PC-3 (cell line): ENCODE measurements around the gene CDC27. TPM values are rescaled to one million over a fixed set of nuclear protein-coding genes. Genes with fewer than 3 reads are reported as not detected.
A peak's percentile ranks its signal among the peaks of the same experiment; 100 is the strongest.
"Not testable (repeated sequence)": the region's sequence is repeated elsewhere in the genome, so short reads cannot be mapped to it uniquely, and the experiment has no call there.

Experiments
- ATAC-seq: fragments of 200-7000 bp; cut with Tn5 transposase; 2 replicates; pipeline ENCODE4 v1.9.1; 2020; ENCODE audit warnings: mild to moderate bottlenecking, moderate library complexity
- BruUV-seq: library from RNA; stranded (reverse); fragments of 400-500 nt; replicated peaks from 2 replicates; lab custom pipeline; 2021; lab: Mats Ljungman, UMichigan
- CTCF ChIA-PET: fragments of 300-600 bp; sonication (Branson Sonifier 250); formaldehyde crosslinking; loops from one replicate; lab custom pipeline; 2022; ENCODE audit warnings: antibody characterized with exemption; lab: Charles Lee
- POLR2A ChIA-PET: fragments of 300-600 bp; sonication (Branson Sonifier 250); formaldehyde crosslinking; loops from one replicate; lab custom pipeline; 2022; ENCODE audit warnings: antibody characterized with exemption; ENCODE audit not compliant: unreplicated experiment; lab: Charles Lee
- DNase-seq: peaks from one replicate; pipeline ENCODE4 v3.0.0-alpha.2; 2015
- H2AFZ ChIP-seq: fragments of 300-600 bp; sonication (generic); 2 replicates; pipeline ENCODE4 v1.6.0; 2016; ENCODE audit warnings: antibody characterized with exemption, low read length
- H3F3A ChIP-seq: fragments of 300-600 bp; sonication (generic); one replicate; pipeline ENCODE4 v1.6.0; 2017; ENCODE audit warnings: antibody characterized with exemption, low read length, control low read depth, mild to moderate bottlenecking; ENCODE audit not compliant: unreplicated experiment
- H3K27ac ChIP-seq: fragments of 300-600 bp; sonication (generic); 2 replicates; pipeline ENCODE4 v1.5.1; 2016; ENCODE audit warnings: mild to moderate bottlenecking, low read length
- H3K27me3 ChIP-seq: fragments of 300-600 bp; sonication (generic); 2 replicates; pipeline ENCODE4 v1.6.1; 2016; ENCODE audit warnings: low read length, mixed read lengths
- H3K36me3 ChIP-seq: fragments of 300-600 bp; sonication (generic); 2 replicates; pipeline ENCODE4 v1.6.1; 2016; ENCODE audit warnings: low read depth, mixed run types, low read length, mixed read lengths
- H3K4me1 ChIP-seq: fragments of 300-600 bp; sonication (generic); 2 replicates; pipeline ENCODE4 v1.5.1; 2016; ENCODE audit warnings: low read length; ENCODE audit not compliant: insufficient read depth
- H3K4me2 ChIP-seq: fragments of 300-600 bp; sonication (generic); 2 replicates; pipeline ENCODE4 v1.6.0; 2016; ENCODE audit warnings: low read length
- H3K4me3 ChIP-seq: fragments of 300-600 bp; sonication (generic); 2 replicates; pipeline ENCODE4 v1.5.1; 2016; ENCODE audit warnings: mild to moderate bottlenecking, low read length, mixed read lengths
- H3K79me2 ChIP-seq: fragments of 300-600 bp; sonication (generic); 2 replicates; pipeline ENCODE4 v1.6.1; 2017; ENCODE audit warnings: low read length, mixed read lengths
- H3K9ac ChIP-seq: fragments of 300-600 bp; sonication (generic); 2 replicates; pipeline ENCODE4 v1.6.0; 2016; ENCODE audit warnings: mild to moderate bottlenecking, low read length
- H3K9me2 ChIP-seq: fragments of 300-600 bp; sonication (generic); replicated peaks from 2 replicates; pipeline ENCODE4 v1.6.1; 2016; ENCODE audit warnings: mixed run types, low read length, mixed read lengths
- H3K9me3 ChIP-seq: fragments of 300-600 bp; sonication (generic); 2 replicates; pipeline ENCODE4 v1.6.1; 2016; ENCODE audit warnings: low read length, mixed read lengths
- H4K20me1 ChIP-seq: fragments of 300-600 bp; sonication (generic); 2 replicates; pipeline ENCODE4 v1.6.1; 2016; ENCODE audit warnings: low read length, mixed read lengths
- CTCF ChIP-seq: fragments of 300-600 bp; sonication (generic); conservative IDR thresholded peaks from 2 replicates; pipeline ENCODE4 v1.5.1; 2017; ENCODE audit warnings: antibody characterized with exemption, low read depth, mild to moderate bottlenecking, low read length
- EZH2 ChIP-seq: fragments of 300-600 bp; sonication (generic); IDR thresholded peaks from one replicate; pipeline ENCODE4 v1.6.1; 2017; ENCODE audit warnings: antibody characterized with exemption, mild to moderate bottlenecking, low read length; ENCODE audit not compliant: unreplicated experiment
- EZH2phosphoT487 ChIP-seq: fragments of 300-600 bp; sonication (generic); IDR thresholded peaks from 2 replicates; pipeline ENCODE4 v1.6.1; 2018; ENCODE audit warnings: mild to moderate bottlenecking, antibody characterized with exemption, low read length, borderline replicate concordance
- intact Hi-C: fragments of 100-400 bp; cut with micrococcal nuclease; formaldehyde crosslinking; loops from 2 replicates; pipeline ENCODE4 v1.9.0; 2023
- total RNA-seq: library from RNA; depleted of rRNA; stranded (reverse); fragments of >200 nt; gene quantifications from 2 replicates; pipeline ENCODE4 v1.2.3, GENCODE V29; 2014

The CDC27 gene
- total RNA-seq, 1 experiment from 2014 or later: 167 TPM

- ATAC-seq: peak; percentile 7
- no peaks in the 10 kb centered on the region for H4K20me1 ChIP-seq
- CTCF ChIA-PET: no interaction called here
- H3K9me2 ChIP-seq: no peaks in the 10 kb centered on the region
- peak overlapping the region; percentile 55 for H3K4me2 ChIP-seq
- intact Hi-C loops: loop anchor here (2.0 to 10.0 kb wide), 2 partner anchors 36 to 400 kb away; partner anchors contain the start of gene CDC27
- no peaks in the 10 kb centered on the region for H3K36me3 ChIP-seq
- peaks cover 23% of the 10 kb centered on the region for H3K4me1 ChIP-seq
- no peaks in the 10 kb centered on the region for H3K27me3 ChIP-seq
- POLR2A ChIA-PET: no interaction called here
- H3K9me3 ChIP-seq: no peaks in the 10 kb centered on the region
- no TSS peak for BruUV-seq
- H3K4me3 ChIP-seq: no peak overlapping the region
- H3K79me2 ChIP-seq: no peaks in the 10 kb centered on the region
- no peak overlapping the region for H3K27ac ChIP-seq
- no peak overlapping the region for H2AFZ ChIP-seq
- TF ChIP-seq EZH2: no peak
- TF ChIP-seq CTCF: no peak
- no peak for TF ChIP-seq EZH2phosphoT487
- H3K9ac ChIP-seq: no peak overlapping the region
- peak; percentile 16 for DNase-seq
- H3F3A ChIP-seq: no peaks in the 10 kb centered on the region
Measured at GRCh38 chr17:47224966-47225365, 35.9 kb upstream of the CDC27 start.

- H4K20me1 ChIP-seq, H3K27me3 ChIP-seq, H3K9me2 ChIP-seq, H3K4me3 ChIP-seq, ATAC-seq, BruUV-seq, H3K9ac ChIP-seq, POLR2A ChIA-PET, H3F3A ChIP-seq, H3K36me3 ChIP-seq, H3K9me3 ChIP-seq, DNase-seq, H3K79me2 ChIP-seq, H3K27ac ChIP-seq, CTCF ChIA-PET, H2AFZ ChIP-seq, H3K4me2 ChIP-seq: not testable (repeated sequence)
- H3K4me1 ChIP-seq: peaks cover 17% of the 10 kb centered on the region
- intact Hi-C loops: loop anchor here (2.0 to 10.0 kb wide), 2 partner anchors 35 to 401 kb away; partner anchors contain the start of gene CDC27
Measured at GRCh38 chr17:47224077-47224476, 35.0 kb upstream of the CDC27 start.

GRCh38 chr17:47223460-47223859 lies 34.4 kb upstream of the CDC27 start:
- intact Hi-C loops: loop anchor here (10.0 kb wide), 1 partner anchor 401 kb away; no protein-coding TSS in a partner anchor
- H3K4me3 ChIP-seq: no peak overlapping the region
- ChIA-PET POLR2A (no interaction called here), CTCF (no interaction called here)
- TF ChIP-seq CTCF: no peak
- no peaks in the 10 kb centered on the region for H4K20me1 ChIP-seq
- H3K27me3 ChIP-seq: no peaks in the 10 kb centered on the region
- peaks cover 17% of the 10 kb centered on the region for H3K4me1 ChIP-seq
- no peaks in the 10 kb centered on the region for H3K79me2 ChIP-seq
- no peak overlapping the region for H3K27ac ChIP-seq
- H3F3A ChIP-seq: no peaks in the 10 kb centered on the region
- no peak overlapping the region for H3K9ac ChIP-seq
- H3K9me3 ChIP-seq: no peaks in the 10 kb centered on the region
- no peak for DNase-seq
- no TSS peak for BruUV-seq
- no peak for ATAC-seq
- H3K9me2 ChIP-seq: no peaks in the 10 kb centered on the region
- H3K4me2 ChIP-seq: no peak overlapping the region
- H3K36me3 ChIP-seq: no peaks in the 10 kb centered on the region
- no peak overlapping the region for H2AFZ ChIP-seq
